HEK293T (cell line): ENCODE measurements around the gene CCDC70.

Experiments used
- ARNT ChIP-seq: fragments of 450-650 bp; IDR thresholded peaks from 2 replicates; pipeline ENCODE4 v1.6.1; 2017; ENCODE audit warnings: mild to moderate bottlenecking
- BHLHE40 ChIP-seq: fragments of 450-650 bp; IDR thresholded peaks from 2 replicates; pipeline ENCODE4 v1.6.1; 2016; ENCODE audit warnings: mild to moderate bottlenecking, moderate library complexity, borderline replicate concordance
- CTBP1 ChIP-seq: fragments of 450-650 bp; IDR thresholded peaks from 2 replicates; pipeline ENCODE4 v1.6.1; 2016; ENCODE audit warnings: borderline replicate concordance
- ELF4 ChIP-seq: fragments of 450-650 bp; IDR thresholded peaks from 2 replicates; pipeline ENCODE4 v1.6.1; 2017; ENCODE audit warnings: antibody characterized with exemption
- FOXA1 ChIP-seq: fragments of 450-650 bp; IDR thresholded peaks from 2 replicates; pipeline ENCODE4 v1.6.1; 2016; ENCODE audit warnings: mild to moderate bottlenecking
- FOXK2 ChIP-seq: fragments of 450-650 bp; IDR thresholded peaks from 2 replicates; pipeline ENCODE4 v1.6.1; 2016; ENCODE audit warnings: mild to moderate bottlenecking
- HDGF ChIP-seq: fragments of 450-650 bp; IDR thresholded peaks from 2 replicates; pipeline ENCODE4 v1.6.1; 2017; ENCODE audit warnings: antibody characterized with exemption, borderline replicate concordance
- LEF1 ChIP-seq: fragments of 450-650 bp; IDR thresholded peaks from 2 replicates; pipeline ENCODE4 v1.6.1; 2017; ENCODE audit warnings: mild to moderate bottlenecking, borderline replicate concordance
- SP1 ChIP-seq: fragments of 450-650 bp; IDR thresholded peaks from 2 replicates; pipeline ENCODE4 v1.6.1; 2017
- SUZ12 ChIP-seq: fragments of 450-650 bp; IDR thresholded peaks from 2 replicates; pipeline ENCODE4 v1.6.1; 2016; ENCODE audit warnings: mild to moderate bottlenecking
- TARDBP ChIP-seq: fragments of 450-650 bp; IDR thresholded peaks from 2 replicates; pipeline ENCODE4 v1.6.1; 2016

- TF ChIP-seq CTBP1, result no peak
- TF ChIP-seq FOXK2, result no peak
- TF ChIP-seq BHLHE40, result no peak
- no peak for TF ChIP-seq ELF4
- no peak for TF ChIP-seq SUZ12
- TF ChIP-seq ARNT, result no peak
- no peak for TF ChIP-seq SP1
- no peak for TF ChIP-seq HDGF
- TF ChIP-seq FOXA1, result no peak
- no peak for TF ChIP-seq TARDBP
- TF ChIP-seq LEF1, result no peak
These were observed 34.4 kb downstream of the CCDC70 start for GRCh38 chr13:51895906-51896888.
